HEK293 (cell line): Measurements from ENCODE around the gene INTS2.
A peak's percentile ranks its signal among the peaks of the same experiment; 100 is the strongest.

Experiments
- CTCF ChIA-PET: fragments of 350-600 bp; formaldehyde crosslinking; extraction: SDS; loops from one replicate; lab custom pipeline; 2021; ENCODE audit warnings: antibody characterized with exemption; lab: Yijun Ruan, JAX
- POLR2A ChIA-PET: fragments of 300-600 bp; formaldehyde crosslinking; extraction: SDS; loops from one replicate; lab custom pipeline; 2020; ENCODE audit warnings: antibody characterized with exemption, inconsistent platforms; lab: Yijun Ruan, JAX
- H3K27ac ChIP-seq: fragments of 200-500 bp; sonication (Bioruptor generic); 2 replicates; pipeline ENCODE4 v1.5.1; 2014; ENCODE audit warnings: low read depth, low read length, control low read depth, inconsistent platforms; ENCODE audit errors: extremely low read depth
- H3K36me3 ChIP-seq, 2 experiments: fragments of 200-500 bp in 1 of 2; sonication (Bioruptor generic) in 1 of 2; 1 replicate in 1 of 2; 2 replicates in 1 of 2; pipeline ENCODE4 v1.5.1; 2014 to 2017; ENCODE audit warnings: inconsistent platforms in 2 of 2, low read length in 2 of 2; ENCODE audit not compliant: control insufficient read depth in 2 of 2, insufficient read depth in 1 of 2
- H3K4me1 ChIP-seq: fragments of 200-500 bp; sonication (Bioruptor generic); 2 replicates; pipeline ENCODE4 v1.5.1; 2014; ENCODE audit warnings: mild to moderate bottlenecking, low read length, inconsistent platforms; ENCODE audit not compliant: control insufficient read depth, insufficient read depth
- H3K4me3 ChIP-seq: 2 replicates; pipeline ENCODE4 v1.5.1; 2011; ENCODE audit warnings: low read depth, mild to moderate bottlenecking, control low read depth, low read length, moderate library complexity
- H3K9me3 ChIP-seq: fragments of 200-500 bp; sonication (Bioruptor generic); 2 replicates; pipeline ENCODE4 v1.5.1; 2014; ENCODE audit warnings: low read depth, low read length, inconsistent platforms; ENCODE audit not compliant: control insufficient read depth, insufficient read depth
- GLI2 ChIP-seq: fragments of 450-650 bp; formaldehyde crosslinking; IDR thresholded peaks from 2 replicates; pipeline ENCODE4; 2017; ENCODE audit warnings: missing biosample characterization, missing genetic modification characterization, low read depth, borderline replicate concordance
- HIC1 ChIP-seq: fragments of 450-650 bp; formaldehyde crosslinking; IDR thresholded peaks from 2 replicates; pipeline ENCODE4 v1.5.1; 2016; ENCODE audit warnings: missing biosample characterization, missing genetic modification characterization
- PRDM4 ChIP-seq: fragments of 450-650 bp; formaldehyde crosslinking; IDR thresholded peaks from 2 replicates; pipeline ENCODE4 v1.5.1; 2017; ENCODE audit warnings: missing biosample characterization, missing genetic modification characterization
- SETDB1 ChIP-seq: IDR thresholded peaks from one replicate; pipeline ENCODE4 v1.6.1; 2017; ENCODE audit warnings: mild to moderate bottlenecking, low read length, moderate library complexity, mixed read lengths; ENCODE audit not compliant: insufficient read length
- ZFP37 ChIP-seq: fragments of 450-650 bp; formaldehyde crosslinking; IDR thresholded peaks from 2 replicates; pipeline ENCODE4 v1.5.1; 2016; ENCODE audit warnings: missing biosample characterization, missing genetic modification characterization
- ZNF112 ChIP-seq: fragments of 450-650 bp; formaldehyde crosslinking; IDR thresholded peaks from 2 replicates; pipeline ENCODE4 v1.5.0; 2017; ENCODE audit warnings: missing biosample characterization, missing genetic modification characterization
- ZNF121 ChIP-seq: fragments of 450-650 bp; formaldehyde crosslinking; IDR thresholded peaks from 2 replicates; pipeline ENCODE4 v1.5.1; 2016; ENCODE audit warnings: missing biosample characterization, missing genetic modification characterization
- ZNF132 ChIP-seq: fragments of 450-650 bp; formaldehyde crosslinking; IDR thresholded peaks from 2 replicates; pipeline ENCODE4 v1.5.1; 2017; ENCODE audit warnings: missing biosample characterization, missing genetic modification characterization, borderline replicate concordance
- ZNF140 ChIP-seq: fragments of 450-650 bp; formaldehyde crosslinking; IDR thresholded peaks from 2 replicates; pipeline ENCODE4 v1.5.1; 2016; ENCODE audit warnings: missing biosample characterization, missing genetic modification characterization
- ZNF146 ChIP-seq: fragments of 450-650 bp; formaldehyde crosslinking; IDR thresholded peaks from 2 replicates; pipeline ENCODE4 v1.5.1; 2016; ENCODE audit warnings: missing biosample characterization, missing genetic modification characterization
- ZNF26 ChIP-seq: fragments of 450-650 bp; formaldehyde crosslinking; IDR thresholded peaks from 2 replicates; pipeline ENCODE4 v1.5.1; 2016; ENCODE audit warnings: missing biosample characterization, missing genetic modification characterization
- ZNF302 ChIP-seq: fragments of 450-650 bp; formaldehyde crosslinking; IDR thresholded peaks from 2 replicates; pipeline ENCODE4 v1.5.1; 2016; ENCODE audit warnings: missing biosample characterization, missing genetic modification characterization, low read depth
- ZNF473 ChIP-seq: fragments of 450-650 bp; formaldehyde crosslinking; IDR thresholded peaks from 2 replicates; pipeline ENCODE4 v1.5.1; 2017; ENCODE audit warnings: missing biosample characterization, missing genetic modification characterization
- ZNF48 ChIP-seq: fragments of 450-650 bp; formaldehyde crosslinking; IDR thresholded peaks from 2 replicates; pipeline ENCODE4 v1.5.1; 2016; ENCODE audit warnings: missing biosample characterization, missing genetic modification characterization
- ZNF530 ChIP-seq: fragments of 450-650 bp; formaldehyde crosslinking; IDR thresholded peaks from 2 replicates; pipeline ENCODE4 v1.5.1; 2016; ENCODE audit warnings: low read depth, missing biosample characterization, missing genetic modification characterization
- ZNF560 ChIP-seq: fragments of 450-650 bp; formaldehyde crosslinking; IDR thresholded peaks from 2 replicates; pipeline ENCODE4 v1.5.1; 2017; ENCODE audit warnings: missing biosample characterization, missing genetic modification characterization, borderline replicate concordance
- ZNF580 ChIP-seq: fragments of 450-650 bp; formaldehyde crosslinking; IDR thresholded peaks from 2 replicates; pipeline ENCODE4 v1.5.1; 2016; ENCODE audit warnings: missing biosample characterization, missing genetic modification characterization
- ZNF777 ChIP-seq: fragments of 450-650 bp; formaldehyde crosslinking; IDR thresholded peaks from 2 replicates; pipeline ENCODE4 v1.5.1; 2017; ENCODE audit warnings: missing biosample characterization, missing genetic modification characterization, borderline replicate concordance
- ZSCAN30 ChIP-seq: fragments of 450-650 bp; IDR thresholded peaks from 2 replicates; pipeline ENCODE4 v1.5.1; 2018; ENCODE audit warnings: missing biosample characterization, mild to moderate bottlenecking, missing genetic modification characterization, moderate library complexity

Gene INTS2

GRCh38 chr17:61970030-61970429 lies 42.2 kb upstream of the INTS2 start:
- peaks cover 65 to 84% of the 10 kb centered on the region in 2 experiments for H3K36me3 ChIP-seq
- CTCF ChIA-PET, result no interaction called here

GRCh38 chr17:61968757-61969156 lies 41.0 kb upstream of the INTS2 start:
- TF ChIP-seq ZNF530 (tag by site-specific recombination) (no peak), PRDM4 (no peak), ZNF121 (tag by site-specific recombination) (peak; percentile 95)
- Histone ChIP-seq H3K36me3 (peaks cover 74 to 85% of the 10 kb centered on the region in 2 experiments), H3K4me3 (no peak overlapping the region), H3K27ac (no peak overlapping the region), H3K9me3 (no peaks in the 10 kb centered on the region), H3K4me1 (no peaks in the 10 kb centered on the region)
- POLR2A ChIA-PET, result no interaction called here
- CTCF ChIA-PET, result no interaction called here

More at GRCh38 chr17:61970030-61970429, 42.2 kb upstream of the INTS2 start:
- no peak overlapping the region for H3K4me3 ChIP-seq
- TF ChIP-seq ZSCAN30 (no peak), ZNF580 (tag by site-specific recombination) (no peak), ZFP37 (tag by site-specific recombination) (no peak), ZNF473 (no peak), ZNF146 (tag by site-specific recombination) (no peak), ZNF132 (tag by site-specific recombination) (no peak), ZNF302 (tag by site-specific recombination) (no peak), ZNF26 (no peak), ZNF560 (tag by site-specific recombination) (no peak), GLI2 (tag by site-specific recombination) (no peak), ZNF777 (no peak), SETDB1 (no peak), ZNF112 (tag by site-specific recombination) (no peak), ZNF48 (tag by site-specific recombination) (no peak), ZNF140 (tag by site-specific recombination) (no peak), HIC1 (tag by site-specific recombination) (no peak)
- no peaks in the 10 kb centered on the region for H3K9me3 ChIP-seq
- POLR2A ChIA-PET, result no interaction called here
- H3K27ac ChIP-seq, result no peak overlapping the region
- no peaks in the 10 kb centered on the region for H3K4me1 ChIP-seq
